GM18511 (cell line): ENCODE data around the gene SLC22A7.
A peak's percentile ranks its signal among the peaks of the same experiment; 100 is the strongest.
"Not testable (repeated sequence)": the region's sequence is repeated elsewhere in the genome, so short reads cannot be mapped to it uniquely, and the experiment has no call there.

ENCODE experiments used
- ATAC-seq: cut with Tn5 transposase; IDR thresholded peaks from one replicate; pipeline ENCODE4 v1.9.1; 2021; ENCODE audit warnings: mild to moderate bottlenecking, moderate library complexity; ENCODE audit not compliant: unreplicated experiment

SLC22A7 gene

DNA sequence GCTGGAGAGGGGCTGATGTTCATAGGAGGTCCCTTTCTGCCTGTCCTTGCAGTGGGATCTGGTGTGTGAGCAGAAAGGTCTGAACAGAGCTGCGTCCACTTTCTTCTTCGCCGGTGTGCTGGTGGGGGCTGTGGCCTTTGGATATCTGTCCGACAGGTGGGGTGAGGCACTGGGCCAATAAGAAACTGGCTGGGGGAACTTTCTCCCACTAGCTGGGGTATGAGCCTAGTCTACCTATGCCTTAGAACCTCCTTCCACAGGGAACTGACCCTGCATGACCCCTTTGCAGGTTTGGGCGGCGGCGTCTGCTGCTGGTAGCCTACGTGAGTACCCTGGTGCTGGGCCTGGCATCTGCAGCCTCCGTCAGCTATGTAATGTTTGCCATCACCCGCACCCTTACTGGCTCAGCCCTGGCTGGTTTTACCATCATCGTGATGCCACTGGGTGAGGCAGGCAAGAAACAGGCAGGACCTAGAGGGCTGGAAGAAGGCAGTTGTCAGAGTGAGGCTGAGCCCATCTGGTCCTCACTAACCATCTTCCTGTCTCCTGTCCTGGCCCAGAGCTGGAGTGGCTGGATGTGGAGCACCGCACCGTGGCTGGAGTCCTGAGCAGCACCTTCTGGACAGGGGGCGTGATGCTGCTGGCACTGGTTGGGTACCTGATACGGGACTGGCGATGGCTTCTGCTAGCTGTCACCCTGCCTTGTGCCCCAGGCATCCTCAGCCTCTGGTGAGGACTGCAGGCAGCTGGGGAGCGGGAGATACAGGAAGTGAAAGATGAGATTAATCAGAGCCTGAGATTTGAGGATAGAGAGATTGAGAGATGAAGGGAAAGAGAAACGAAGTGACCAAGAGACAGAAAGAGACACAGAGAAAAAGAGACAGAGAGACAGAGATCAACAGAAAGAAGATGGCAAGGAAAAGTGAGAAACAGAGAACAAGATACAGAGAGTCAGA, 1.6 kb downstream of the SLC22A7 start:
- ATAC-seq: no peak

DNA sequence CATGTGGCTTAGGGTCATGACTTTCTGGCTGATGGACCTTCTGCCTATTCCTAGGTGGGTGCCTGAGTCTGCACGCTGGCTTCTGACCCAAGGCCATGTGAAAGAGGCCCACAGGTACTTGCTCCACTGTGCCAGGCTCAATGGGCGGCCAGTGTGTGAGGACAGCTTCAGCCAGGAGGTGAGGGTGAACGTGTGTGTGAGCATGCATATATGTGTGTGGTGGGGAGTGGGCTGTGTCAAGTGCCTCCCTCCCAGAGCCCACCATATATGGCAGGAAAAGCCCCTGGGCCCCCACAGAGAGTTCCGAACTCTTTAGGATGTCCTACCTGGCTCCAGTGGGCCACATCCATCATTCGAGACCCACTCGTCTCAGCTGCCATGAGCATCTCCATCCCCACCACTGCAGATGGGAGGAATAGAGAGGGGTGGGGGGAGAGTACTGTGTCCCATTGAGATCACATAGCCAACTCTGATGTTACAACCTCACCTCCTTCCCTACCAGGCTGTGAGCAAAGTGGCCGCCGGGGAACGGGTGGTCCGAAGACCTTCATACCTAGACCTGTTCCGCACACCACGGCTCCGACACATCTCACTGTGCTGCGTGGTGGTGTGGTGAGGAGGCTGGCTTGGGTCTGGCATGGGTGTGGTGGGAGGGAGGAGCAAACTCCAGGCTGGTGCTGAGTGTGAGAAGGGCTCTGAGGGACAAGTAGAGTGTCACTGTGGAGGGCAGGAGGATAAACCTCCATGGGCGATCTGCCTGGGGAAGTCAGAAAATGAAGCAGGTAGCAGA, 3.2 kb downstream of the SLC22A7 start:
- ATAC-seq: no peak

DNA sequence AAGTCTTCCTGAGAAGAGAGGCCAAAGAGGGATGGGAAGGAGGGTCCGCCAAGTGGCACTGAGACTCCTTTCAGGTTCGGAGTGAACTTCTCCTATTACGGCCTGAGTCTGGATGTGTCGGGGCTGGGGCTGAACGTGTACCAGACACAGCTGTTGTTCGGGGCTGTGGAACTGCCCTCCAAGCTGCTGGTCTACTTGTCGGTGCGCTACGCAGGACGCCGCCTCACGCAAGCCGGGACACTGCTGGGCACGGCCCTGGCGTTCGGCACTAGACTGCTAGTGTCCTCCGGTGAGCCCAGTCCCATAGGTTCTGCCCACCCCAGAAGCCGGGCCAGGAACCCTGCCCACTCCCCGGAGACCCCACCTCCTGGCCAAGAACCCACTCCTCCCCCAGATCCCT, 4.1 kb downstream of the SLC22A7 start:
- no peak for ATAC-seq

DNA sequence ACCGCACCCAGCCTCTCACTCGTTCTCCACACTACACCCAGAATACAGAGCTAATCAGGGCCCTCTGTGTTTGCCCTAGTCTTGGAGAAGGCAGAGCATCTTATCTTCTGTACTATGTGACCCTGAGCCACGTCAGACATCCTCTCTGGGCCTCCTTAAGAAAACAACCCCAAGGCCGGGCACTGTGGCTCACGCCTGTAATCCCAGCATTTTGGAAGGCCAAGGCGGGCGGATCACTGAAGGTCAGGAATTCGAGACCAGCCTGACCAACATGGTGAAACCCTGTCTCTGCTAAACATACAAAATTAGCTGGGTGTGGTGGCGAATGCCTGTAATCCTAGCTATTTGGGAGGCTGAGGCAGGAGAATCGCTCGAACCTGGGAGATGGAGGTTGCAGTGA, 4.9 kb downstream of the SLC22A7 start:
- not testable (repeated sequence) for ATAC-seq

DNA sequence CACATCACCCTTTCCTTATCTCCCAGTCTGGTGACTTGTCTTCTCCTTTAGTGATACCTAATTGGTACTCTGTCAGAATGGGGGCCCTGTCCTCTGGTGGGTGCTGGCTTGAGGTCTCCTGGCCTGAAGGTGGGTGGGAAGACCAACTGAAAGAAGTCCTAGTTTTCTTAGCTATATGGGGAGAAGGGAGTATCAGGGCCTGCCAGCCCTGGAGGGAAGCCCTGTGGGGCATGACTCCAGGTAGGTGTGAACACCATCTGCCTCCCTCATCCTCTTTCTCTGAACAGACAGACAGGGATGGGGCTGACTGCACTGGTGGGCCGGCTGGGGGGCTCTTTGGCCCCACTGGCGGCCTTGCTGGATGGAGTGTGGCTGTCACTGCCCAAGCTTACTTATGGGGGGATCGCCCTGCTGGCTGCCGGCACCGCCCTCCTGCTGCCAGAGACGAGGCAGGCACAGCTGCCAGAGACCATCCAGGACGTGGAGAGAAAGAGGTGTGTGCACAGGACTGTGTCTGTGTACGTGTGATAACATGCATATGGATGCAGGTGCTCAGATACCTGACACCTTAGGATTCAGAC, 5.8 kb downstream of the SLC22A7 start:
- ATAC-seq: no peak

DNA sequence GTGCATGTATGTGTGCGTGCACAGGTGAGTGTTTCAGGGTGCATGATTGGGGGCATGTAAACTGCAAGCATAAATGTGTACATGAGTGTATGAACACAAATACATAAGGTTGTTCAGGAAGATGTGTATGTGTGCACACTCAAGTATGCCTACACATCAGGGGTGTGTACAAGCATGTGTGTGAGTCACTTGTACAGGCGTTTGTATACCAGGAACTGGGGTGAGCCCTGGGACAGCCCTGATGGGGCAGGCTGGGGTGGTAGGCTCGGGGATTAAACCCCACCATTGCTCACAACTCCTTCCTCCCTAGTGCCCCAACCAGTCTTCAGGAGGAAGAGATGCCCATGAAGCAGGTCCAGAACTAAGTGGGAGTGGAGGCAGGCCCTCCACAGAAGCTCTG, 6.3 kb downstream of the SLC22A7 start:
- no peak for ATAC-seq

DNA sequence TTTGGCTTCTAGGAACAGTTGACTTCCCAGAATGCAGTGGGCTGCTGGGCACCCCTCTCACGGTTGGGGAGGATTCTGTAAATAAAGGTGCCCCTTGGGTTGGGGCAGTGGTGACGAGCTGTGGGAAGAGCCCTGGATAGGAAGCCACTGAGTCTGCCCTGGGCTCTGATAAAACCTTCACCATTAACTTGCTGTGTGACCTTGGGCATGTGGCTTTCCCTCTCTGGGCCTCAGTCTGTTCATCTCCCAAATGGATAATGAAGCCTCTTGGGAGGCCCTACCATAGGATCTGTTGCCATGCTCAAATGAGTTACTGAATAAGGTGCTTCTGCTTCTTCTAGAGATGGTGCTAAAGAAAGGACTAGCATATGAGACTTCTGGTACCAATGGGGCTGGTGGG, 6.8 kb downstream of the SLC22A7 start:
- ATAC-seq: no peak

DNA sequence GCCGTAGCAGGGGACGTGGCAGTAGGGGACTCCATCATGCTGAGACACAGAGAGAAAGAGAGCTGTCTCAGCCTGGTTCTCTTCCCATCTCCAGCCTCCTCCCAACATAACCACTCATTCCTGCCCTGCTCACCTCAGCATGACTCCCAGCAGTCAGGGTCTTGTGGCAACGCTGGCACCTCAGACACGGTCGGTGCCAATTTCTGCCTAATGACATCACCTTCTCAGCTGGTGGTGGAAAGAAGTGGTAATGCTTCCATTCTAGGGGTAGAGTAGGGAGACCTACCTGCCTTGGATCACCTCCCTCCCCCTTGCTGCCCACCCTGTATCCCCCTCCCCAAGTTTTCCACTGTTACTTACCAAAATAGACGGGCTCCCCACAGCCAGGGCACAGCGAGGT, 8.0 kb downstream of the SLC22A7 start:
- no peak for ATAC-seq

DNA sequence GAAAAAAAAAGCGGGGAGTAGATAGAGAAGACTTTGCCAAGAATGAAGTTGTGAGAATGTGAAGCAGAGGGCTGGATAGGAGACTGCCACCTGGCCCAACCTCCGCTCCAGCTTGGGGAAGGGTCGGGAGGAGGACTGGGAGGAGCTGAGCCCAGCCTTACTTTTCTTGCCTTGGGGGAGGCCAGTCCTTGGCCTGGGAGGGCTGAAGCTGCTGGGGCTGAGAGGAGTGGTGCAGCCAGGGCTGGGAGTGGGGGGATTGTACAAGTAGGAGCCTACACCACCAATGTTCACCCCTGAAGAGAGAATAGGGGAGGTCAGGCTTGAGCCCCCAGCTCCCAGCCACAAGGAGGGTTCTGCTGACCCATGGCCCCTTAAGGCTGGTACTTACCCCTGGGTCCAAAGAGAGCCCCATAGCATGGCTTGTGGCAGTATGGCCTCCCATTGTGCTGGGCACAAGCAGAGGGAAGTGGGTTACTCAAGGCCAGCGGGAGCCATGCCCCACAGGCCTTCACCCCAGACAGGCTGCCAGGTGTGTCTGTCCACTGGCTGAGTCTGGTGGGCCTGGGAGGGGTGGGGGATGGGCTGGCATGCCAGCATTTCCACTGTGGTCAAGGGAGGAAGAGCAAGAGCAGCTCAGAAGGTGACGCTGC, 9.5 kb downstream of the SLC22A7 start:
- no peak for ATAC-seq

DNA sequence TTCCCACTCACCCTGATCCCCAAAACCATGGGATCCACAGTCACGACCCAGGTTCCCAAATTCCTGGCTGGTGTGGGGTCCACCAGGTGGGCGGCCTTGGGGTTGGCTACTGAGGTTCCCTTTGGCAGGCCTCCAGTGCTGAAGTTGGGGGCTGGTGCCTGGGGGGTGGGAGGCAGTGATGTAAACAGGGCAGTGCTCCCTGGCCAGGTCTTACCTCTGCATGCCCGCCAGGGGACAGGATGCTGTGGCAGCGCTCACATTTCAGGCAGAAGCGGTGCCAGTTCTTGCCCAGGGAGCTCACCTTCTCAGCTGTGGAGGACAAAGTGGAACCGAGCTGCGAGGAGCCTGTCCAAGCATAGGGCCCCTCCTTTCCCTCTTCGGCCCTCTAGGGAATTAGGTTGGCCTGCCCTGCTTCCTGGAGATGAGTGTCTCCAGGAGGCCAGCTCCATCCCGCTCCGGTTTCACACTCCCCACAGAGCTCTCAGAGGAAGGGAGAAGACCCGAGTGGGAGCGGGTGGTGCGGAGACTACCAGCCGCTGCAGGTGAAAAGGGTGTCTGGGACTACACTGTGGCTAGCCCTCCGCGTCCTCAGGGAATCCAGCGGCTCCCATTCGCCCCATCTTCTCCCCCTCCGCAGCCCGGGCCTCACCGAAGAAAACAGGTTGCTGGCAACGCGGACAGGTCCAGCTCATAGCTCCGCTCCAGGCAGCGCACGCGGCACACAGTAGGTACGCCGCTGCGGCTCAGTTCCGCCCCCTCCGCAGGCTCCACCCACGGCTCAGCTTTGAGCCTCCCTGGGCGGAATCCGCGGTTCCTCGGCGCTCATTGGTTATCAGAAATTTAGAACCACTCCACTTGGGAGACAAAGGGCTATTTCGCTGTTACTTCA, 10.3 kb downstream of the SLC22A7 start, which contains the start of gene CRIP3:
CRIP3 (minus strand) TSS at position 726 of the 889 bp plus-strand sequence; CDS start at position 692, 34 bp downstream.
- peak; percentile 73 for ATAC-seq

DNA sequence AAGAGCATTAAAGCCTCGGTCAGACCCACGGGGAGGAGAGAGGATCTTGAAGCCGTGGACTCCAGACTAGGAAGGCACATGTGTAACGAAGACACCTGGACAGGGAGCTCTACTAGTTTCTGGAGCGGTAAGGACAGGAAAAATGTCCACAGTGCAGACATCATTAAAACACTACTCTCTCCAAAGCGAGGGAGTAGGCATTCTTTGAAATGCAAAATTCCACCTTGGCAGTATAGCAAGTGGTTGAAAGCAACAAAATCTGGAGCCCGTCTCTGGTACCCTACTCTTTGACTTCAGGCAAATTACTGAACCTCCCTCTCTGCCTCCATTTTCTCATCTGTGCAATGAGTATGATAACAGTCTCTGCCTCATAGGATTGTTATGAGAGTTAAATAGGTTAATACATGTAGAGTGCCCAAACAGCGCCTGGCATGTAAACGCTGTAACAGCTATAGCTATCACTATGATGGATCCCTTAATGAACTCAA, 11.0 kb downstream of the SLC22A7 start:
- no peak for ATAC-seq

DNA sequence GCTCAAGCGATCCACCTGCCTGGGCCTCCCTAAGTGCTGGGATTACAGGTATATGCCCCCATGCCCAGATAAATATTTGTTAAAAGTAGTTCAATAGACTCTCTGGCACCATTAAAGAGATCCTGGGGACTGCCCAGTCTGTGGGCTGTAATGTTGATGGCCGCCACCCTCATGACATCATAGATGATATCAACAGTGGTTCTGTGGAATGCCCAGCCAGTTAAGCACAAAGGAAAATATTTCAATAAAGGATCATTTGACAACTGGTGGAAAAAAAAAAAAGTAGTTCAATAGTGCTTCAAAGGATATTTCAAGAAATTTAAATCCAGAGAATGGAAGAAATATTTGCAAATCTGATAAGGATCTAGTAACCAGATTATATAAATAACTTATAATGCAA, 12.1 kb downstream of the SLC22A7 start:
- ATAC-seq: no peak

DNA sequence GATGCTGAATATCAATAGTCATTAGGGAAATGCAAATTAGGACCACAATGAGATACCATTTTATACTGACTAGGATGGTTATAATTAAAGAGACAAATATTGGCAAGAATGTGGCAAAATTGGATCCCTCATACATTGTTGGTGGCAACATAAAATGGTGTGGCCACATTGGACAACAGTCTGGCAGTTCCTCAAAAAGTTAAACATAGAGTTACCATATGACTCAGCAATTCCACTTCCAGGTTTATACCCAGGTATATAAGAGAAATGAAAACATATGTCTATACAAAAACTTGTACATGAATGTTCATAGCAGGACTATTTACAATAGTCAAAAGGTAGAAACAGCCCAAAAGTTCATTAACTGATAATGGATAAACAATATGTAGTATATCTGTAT, 12.6 kb downstream of the SLC22A7 start:
- ATAC-seq: no peak

DNA sequence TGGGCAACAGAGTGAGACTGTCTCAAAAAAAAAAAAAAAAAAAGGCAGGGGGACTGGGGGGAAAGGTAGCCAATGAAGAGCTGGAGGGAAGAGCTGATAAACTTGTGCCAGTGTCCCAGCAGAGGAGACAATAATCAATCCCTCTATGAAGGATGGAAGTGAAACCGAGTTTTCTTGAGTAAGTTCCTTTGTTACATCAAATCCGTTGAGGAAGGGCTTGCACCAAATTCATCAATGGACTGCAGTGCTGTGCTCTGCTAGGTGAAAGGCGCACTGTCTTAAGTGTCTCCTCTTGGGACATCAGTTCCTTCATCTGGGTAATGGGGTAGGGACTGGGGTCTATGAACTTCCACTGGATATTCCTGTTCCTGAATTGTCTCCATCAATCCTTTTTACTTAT, 13.6 kb downstream of the SLC22A7 start:
- ATAC-seq: no peak

DNA sequence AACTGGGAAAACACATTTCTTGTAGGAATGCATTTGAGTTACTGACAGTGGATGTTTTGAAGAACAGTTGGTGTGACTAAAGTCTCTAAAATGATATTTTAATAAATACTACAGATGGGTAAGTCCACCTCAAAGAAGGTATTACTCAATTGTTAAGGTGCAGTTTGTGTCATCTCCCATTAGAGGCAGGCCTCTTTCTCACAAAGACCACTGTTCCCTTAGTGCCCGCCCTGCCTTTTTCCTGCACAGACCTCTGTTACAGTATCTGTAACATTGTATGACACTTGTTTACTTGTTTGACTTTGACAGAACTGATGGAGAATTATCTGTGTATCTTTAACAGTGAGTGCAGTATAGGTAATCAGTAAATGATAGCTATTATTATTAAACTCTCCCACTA, 15.8 kb downstream of the SLC22A7 start:
- no peak for ATAC-seq

DNA sequence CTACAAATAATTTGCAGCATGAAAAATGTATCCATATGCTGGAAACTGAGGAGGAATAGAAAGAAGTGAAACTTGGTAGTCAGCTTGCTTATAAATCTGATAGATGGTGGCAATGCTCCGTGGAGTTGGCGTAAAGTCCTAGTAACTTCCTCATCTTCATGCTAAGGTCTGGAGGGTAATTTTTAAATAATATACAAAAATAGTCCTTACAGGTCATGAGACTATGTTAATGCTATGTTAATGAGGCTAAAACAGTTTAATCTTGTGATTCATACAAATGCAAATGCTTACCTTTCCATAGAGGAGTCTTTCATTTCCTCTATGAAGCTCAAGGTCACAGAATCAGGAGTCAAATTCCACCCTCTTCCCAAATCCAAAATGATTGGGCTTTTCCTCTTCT, 20.0 kb downstream of the SLC22A7 start:
- no peak for ATAC-seq

DNA sequence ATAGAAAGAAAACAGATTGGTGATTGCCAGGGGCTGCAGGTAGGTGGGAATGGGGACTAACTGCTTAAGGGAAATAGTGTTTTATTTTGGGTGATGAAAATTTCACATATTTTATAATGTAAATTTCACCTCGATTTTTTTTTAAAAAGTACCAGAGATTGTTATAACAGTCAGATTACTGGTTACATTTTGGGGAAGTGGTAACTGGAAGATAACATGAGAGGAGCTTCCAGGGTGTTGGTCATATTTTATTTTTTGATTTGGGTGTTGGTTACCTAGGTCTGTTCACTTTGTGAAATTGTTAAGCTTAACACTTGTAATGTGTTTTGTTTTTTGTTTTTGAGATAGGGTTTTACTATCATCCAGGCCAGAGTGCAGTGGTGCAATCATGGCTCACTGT, 27.8 kb downstream of the SLC22A7 start:
- ATAC-seq: no peak

DNA sequence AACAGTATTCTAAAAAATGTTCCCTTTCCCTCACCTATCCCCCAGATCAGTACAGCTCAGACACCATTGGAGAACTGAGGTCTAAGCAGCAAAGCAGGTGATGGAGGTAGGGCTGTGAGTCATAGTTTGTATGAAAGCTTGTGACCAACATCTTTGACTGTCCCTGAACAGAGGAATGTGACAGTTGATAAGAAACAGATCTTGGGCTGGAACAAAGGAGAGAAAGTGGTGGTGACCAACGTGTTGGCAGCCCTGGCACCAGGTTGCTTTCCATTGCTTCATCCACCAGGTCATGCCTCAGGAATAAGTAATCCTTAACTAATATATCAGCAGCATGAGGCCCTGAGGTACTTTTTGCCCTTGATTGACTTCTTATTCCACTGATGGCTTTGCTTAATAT, 30.5 kb downstream of the SLC22A7 start:
- no peak for ATAC-seq

DNA sequence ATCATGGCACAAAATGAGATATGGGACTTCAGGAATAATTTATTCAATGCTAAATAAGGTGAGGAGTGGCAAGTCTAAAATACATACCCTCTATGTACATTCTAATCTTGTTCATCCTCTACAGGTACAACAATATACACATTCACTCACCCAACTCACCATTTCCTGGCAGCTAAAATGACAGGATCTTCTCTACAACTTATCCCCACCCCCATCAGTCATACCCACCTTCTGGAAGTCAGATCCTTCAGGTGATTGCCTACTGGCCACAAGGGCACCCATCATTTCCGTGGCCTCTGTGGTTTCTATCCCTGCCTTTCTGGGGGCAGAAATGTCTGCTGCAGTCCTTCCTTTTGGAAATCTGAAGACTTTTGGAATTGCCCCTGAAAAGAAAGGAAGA, 33.4 kb downstream of the SLC22A7 start:
- no peak for ATAC-seq

DNA sequence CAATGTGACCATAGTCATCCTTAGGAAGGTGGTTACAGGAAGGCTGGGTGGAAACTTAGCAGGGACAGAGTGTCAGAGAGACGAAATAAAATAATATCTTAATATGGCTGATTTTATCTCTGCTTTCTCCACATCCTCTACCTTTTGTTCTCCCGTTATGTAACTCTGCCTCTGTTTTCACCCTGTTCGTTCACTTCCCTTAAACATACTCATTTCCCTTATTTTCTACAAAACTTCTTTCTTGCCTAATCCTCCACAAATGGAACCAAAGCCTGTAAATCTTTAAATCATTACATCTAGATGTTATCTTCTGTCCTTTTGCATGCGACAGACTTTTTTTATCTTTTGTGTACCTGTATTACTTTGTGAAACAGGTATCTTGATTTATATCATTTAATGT, 33.8 kb downstream of the SLC22A7 start:
- ATAC-seq: no peak
